Stimulated activated CD4-positive, alpha-beta T cell treated with anti-CD3 and anti-CD28 coated beads, TNF-alpha, amount 100 ng/mL, for 24 hours (primary cell): ENCODE measurements around the gene TNIP1.

Experiments
- DNase-seq, 3 experiments: peaks; one replicate each; pipeline ENCODE4 v3.0.0-alpha.2; 2020; ENCODE audit warnings: low read depth in 3 of 3

Gene TNIP1

DNA sequence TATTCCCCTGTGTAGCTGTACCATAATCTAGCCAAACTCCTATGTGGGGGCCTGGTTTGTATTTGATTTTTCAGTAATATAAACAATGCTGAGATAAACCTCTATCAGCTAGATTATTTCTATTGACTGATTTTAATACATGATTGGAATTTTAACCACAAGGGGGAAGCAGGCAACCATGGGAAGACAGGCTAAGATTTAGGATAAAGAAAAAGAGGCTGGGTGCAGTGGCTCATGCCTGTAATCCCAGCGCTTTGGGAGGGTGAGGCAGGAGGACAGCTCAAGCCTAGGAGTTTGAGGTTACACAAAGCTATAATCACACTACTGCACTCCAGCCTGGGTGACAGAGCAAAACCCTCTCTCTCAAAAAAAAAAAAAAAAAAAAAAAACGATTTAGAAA lies 78.6 kb downstream of the TNIP1 start:
- DNase-seq, result no peak

- DNase-seq, result no peak
Measured at GRCh38 chr5:151001436-151001835, 79.4 kb downstream of the TNIP1 start.

GRCh38 chr5:150999704-151000442 lies 81.0 kb downstream of the TNIP1 start:
- DNase-seq, result no peak

GRCh38 chr5:150993826-150994412 lies 86.9 kb downstream of the TNIP1 start:
- no peak for DNase-seq

- DNase-seq, result no peak
Measured at GRCh38 chr5:150993422-150993821, 87.4 kb downstream of the TNIP1 start.

- no peak for DNase-seq
Measured at GRCh38 chr5:150992705-150993104, 88.1 kb downstream of the TNIP1 start.

DNA sequence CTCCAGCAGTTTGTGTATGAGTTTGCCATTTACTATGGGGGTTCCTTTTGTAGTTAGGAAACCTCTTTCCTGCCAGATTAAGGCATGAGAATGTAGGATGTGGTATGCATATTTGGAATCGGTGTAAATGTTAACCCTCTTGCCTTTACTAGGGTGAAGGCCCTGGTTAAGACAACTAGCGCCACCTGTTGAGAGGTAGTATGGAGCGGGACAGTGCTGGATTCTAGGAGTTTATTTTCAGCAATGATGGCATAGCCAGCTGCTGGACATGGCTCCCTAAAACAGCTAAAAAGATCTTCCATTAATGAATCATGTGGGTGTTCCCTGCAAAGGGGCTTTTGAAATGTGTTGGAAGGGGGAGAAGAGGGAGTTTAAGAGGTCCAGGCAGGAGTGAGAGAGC lies 91.1 kb downstream of the TNIP1 start:
- DNase-seq, result peak in 1 of 3 experiments; percentile 14

DNA sequence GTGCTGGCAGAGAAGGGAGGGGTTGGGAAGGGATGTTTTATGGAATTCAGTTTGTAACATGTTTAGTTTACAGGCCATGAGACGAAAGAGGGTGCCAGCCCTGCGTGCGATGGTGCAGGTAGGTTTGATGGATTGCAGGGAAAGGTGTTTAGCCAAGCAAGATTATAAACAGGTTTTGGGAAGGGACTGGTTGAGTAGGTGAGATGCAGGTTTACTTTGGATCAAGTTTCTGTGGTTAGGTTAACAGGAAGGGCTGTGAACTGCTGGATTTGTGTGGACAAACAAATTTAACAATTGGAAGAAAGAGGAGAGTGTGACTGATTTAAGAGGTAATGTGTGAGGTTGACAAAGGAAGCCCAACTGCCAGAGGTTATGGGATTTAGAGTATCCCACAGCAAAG lies 93.1 kb downstream of the TNIP1 start:
- no peak for DNase-seq
